T1000 (cell line): Measurements from ENCODE around the gene ZNRF1.

Experiments used
- DNase-seq: peaks from one replicate; lab custom pipeline; 2025; ENCODE audit warnings: mixed read lengths; lab: John Stamatoyannopoulos, UW

Gene ZNRF1

DNA sequence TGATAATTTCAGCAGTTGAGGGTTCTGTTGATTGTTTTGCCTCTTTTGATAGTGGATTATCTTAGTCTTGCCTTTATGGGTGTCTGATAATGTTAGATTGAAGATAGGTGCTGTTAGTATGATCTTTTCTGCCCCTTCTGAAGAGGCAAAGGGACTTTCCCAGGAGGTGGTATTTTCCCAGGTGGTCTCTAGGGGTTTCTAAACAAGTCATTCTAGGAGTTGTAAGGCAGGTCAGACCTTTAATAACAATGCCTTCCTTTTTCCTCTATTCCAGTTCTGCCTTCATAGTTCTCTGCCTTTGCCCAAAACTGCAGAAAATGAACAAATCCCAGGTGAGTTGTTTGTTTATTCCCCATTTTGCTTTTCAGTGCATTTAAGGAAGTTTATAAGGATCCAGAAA lies 153.8 kb downstream of the ZNRF1 start:
- no peak for DNase-seq

DNA sequence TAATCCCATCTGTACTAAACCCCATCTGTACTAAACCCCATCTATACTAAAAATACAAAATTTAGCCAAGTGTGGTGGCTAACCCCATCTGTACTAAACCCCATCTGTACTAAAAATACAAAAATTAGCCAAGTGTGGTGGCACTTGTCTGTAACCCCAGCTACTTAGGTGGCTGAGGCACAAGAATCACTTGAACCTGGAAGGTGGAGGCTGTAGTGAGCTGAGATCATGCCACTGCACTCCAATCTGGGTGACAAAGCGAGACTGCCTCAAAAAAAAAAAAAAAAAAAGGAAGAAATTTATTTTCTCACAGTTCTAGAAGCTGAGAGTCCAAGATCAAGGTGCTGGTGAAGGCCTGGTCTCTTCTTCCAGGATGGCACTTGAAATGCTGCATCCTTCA lies 161.6 kb downstream of the ZNRF1 start:
- DNase-seq: no peak
